Stimulated activated CD4-positive, alpha-beta T cell treated with anti-CD3 and anti-CD28 coated beads, Interleukin-4, amount 100 ng/mL, for 48 hours (primary cell): Measurements from ENCODE around the gene SLC25A12.
"Not testable (repeated sequence)": the region's sequence is repeated elsewhere in the genome, so short reads cannot be mapped to it uniquely, and the experiment has no call there.

Source experiments
- DNase-seq, 2 donors: peaks; one replicate each; pipeline ENCODE4 v3.0.0-alpha.2; 2020; ENCODE audit warnings: low read depth in 2 of 2

The SLC25A12 gene

GRCh38 chr2:171788316-171788993 lies 105.6 kb downstream of the SLC25A12 start:
- DNase-seq = no peak

GRCh38 chr2:171787333-171788072 lies 106.5 kb downstream of the SLC25A12 start:
- no peak for DNase-seq

GRCh38 chr2:171785450-171785849 lies 108.6 kb downstream of the SLC25A12 start:
- DNase-seq = no peak

GRCh38 chr2:171778515-171778914 lies 115.5 kb downstream of the SLC25A12 start:
- no peak for DNase-seq

GRCh38 chr2:171774581-171774980 lies 119.5 kb downstream of the SLC25A12 start:
- DNase-seq = not testable (repeated sequence)

GRCh38 chr2:171772373-171772772 lies 121.7 kb downstream of the SLC25A12 start:
- no peak for DNase-seq

- DNase-seq = no peak
Observed at GRCh38 chr2:171771463-171771862, 122.6 kb downstream of the SLC25A12 start.

GRCh38 chr2:171763602-171764001 lies 130.4 kb downstream of the SLC25A12 start:
- DNase-seq = no peak

GRCh38 chr2:171762879-171763573 lies 131.0 kb downstream of the SLC25A12 start:
- DNase-seq = no peak

- not testable (repeated sequence) for DNase-seq
Observed at GRCh38 chr2:171761176-171761575, 132.9 kb downstream of the SLC25A12 start.

- DNase-seq = not testable (repeated sequence)
Observed at GRCh38 chr2:171758762-171759161, 135.3 kb downstream of the SLC25A12 start.

GRCh38 chr2:171754254-171754939 lies 139.6 kb downstream of the SLC25A12 start:
- DNase-seq = no peak

GRCh38 chr2:171747371-171747770 lies 146.7 kb downstream of the SLC25A12 start:
- no peak for DNase-seq

- DNase-seq = no peak
Observed at GRCh38 chr2:171745806-171746205, 148.2 kb downstream of the SLC25A12 start.

GRCh38 chr2:171745141-171745540 lies 148.9 kb downstream of the SLC25A12 start:
- no peak for DNase-seq

GRCh38 chr2:171742760-171743159 lies 151.3 kb downstream of the SLC25A12 start:
- no peak for DNase-seq

GRCh38 chr2:171741189-171741588 lies 152.9 kb downstream of the SLC25A12 start:
- no peak for DNase-seq

GRCh38 chr2:171735991-171736710 lies 157.9 kb downstream of the SLC25A12 start:
- no peak for DNase-seq
